DMS53 treated with DMSO at 0.1 percent for 48 hours (cell line): ENCODE data around the gene KCNQ4.

Source experiments
- DNase-seq: peaks from one replicate; lab custom pipeline; 2025; ENCODE audit not compliant: unreplicated experiment; lab: John Stamatoyannopoulos, UW

KCNQ4 gene

GRCh38 chr1:40818264-40818961 lies 34.8 kb downstream of the KCNQ4 start:
- no peak for DNase-seq

DNA sequence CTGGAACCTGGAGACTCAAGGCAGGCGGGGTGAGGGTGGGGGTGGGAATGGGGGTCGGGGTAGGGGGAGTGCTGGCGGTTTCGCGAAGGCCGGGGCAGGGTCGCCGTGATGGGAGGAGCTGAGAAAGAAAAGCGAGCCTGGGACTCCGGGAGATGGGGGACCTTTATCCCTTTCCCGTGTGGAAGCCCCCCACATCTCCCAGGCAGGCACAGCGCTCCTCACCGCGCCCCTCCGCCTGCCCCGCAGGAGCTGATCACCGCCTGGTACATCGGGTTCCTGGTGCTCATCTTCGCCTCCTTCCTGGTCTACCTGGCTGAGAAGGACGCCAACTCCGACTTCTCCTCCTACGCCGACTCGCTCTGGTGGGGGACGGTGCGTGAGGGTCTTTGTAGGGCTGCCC lies 35.5 kb downstream of the KCNQ4 start:
- no peak for DNase-seq

GRCh38 chr1:40820251-40820797 lies 36.7 kb downstream of the KCNQ4 start:
- DNase-seq: no peak

DNA sequence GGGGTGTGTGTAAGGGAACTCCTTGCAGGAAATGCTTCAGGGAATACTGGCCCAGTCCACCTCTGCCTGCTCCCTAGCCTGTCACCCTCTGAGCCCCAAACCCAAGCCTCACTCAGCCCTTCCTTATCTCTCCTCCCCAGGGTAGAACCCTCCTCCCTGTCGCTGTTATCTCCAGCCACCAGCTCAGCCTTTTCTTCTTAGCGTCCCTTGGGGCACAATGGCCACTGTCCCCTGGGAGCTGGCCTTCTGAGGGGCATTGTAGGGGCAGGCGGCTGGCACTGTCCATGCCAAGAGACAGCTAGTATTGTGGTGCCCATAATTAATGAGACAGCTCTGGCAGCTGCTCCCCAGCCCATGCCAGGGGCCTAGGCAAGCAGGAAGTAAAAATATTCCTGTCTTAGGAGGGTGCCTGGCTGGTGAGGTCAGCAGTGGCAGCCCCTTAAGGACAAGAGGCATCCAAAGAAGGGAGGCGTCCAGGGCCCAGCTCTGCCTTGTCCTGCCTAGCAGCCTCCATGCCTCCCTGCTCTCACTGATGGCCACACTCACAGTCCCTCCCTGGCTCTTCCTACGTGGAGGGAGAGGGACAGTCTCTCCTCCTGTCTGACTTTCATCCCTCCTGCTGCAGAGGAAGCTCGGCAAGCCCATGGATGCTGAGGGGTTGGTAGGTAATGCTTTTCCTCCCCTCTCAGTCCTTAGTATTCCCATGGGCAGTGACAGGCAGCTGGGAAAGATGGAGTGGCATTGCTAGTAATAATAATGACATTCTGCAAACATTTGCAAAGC lies 37.5 kb downstream of the KCNQ4 start:
- DNase-seq: no peak

DNA sequence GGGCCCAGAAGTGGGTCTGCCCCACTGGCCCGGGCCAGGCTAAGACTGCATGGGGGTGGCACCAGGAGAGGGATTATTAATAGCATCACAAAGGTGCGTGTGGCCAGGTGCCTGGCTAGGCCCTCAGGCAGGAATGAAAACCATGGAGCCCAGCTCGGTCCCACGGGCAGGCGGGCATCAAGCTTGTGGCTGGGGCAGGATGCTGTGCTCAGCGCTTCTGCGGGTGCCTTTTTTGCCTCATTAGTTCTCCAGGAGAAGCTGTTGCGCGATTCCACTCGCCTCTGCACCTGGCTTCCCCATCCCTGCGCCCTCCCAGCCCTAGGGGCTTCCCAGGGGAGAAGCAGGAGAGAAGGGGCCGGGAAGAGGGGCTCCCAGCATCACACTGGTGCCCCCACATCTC lies 39.3 kb downstream of the KCNQ4 start:
- DNase-seq: no peak

DNA sequence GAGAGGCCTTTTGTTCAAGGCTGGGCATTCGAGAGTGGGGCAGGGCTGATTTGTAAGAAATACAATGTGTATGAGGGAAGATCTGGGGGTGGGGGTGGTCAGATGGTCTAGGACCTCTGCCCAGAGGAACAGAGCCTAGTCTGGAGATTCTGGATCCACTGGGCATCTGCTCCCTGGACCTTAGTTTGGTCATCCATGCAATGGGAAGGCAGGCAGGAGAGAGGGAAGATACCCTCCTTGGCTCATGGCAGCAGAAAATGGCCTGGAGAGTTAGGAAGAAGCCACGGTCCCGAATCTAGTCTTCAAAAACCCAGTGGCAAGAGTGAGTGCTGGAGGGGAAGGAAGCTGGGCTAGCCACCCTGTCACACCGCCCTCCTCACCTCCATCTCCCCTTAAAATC lies 39.8 kb downstream of the KCNQ4 start:
- no peak for DNase-seq

DNA sequence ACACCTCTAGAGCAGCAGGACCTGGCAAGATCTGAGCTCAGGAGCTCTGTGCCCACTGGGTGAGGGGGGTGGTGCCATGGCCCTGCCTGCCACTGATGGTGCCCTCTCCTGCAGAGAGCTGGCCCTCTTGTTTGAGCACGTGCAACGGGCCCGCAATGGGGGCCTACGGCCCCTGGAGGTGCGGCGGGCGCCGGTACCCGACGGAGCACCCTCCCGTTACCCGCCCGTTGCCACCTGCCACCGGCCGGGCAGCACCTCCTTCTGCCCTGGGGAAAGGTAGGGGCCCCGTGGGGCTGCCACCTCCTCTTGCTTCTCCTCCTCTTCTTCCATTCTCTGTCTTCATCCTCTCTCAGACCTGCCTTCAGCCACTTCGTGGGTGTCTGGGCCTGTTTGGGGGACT lies 40.4 kb downstream of the KCNQ4 start:
- no peak for DNase-seq

- no peak for DNase-seq
Observed at GRCh38 chr1:40824591-40825434, 41.2 kb downstream of the KCNQ4 start.

GRCh38 chr1:40825435-40825788 lies 41.8 kb downstream of the KCNQ4 start:
- no peak for DNase-seq

DNA sequence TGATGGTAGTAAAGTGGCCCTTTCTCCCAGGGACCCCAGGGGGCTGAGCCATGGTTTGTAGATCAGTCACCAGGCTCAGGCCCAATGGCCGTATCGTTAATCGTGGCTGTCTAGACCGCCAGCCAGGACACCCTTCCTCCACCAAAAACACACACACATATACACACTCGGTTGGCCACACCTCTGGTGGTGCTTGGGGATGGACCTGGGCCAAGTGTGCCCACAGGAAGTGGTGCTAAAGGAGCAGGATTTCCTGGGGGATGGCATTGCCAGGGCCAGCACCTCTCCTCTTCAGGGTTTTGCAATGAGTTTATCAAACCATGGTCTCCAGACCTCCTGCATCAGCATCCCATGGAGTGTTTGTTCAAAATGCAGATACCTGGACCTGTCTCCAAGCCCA lies 42.4 kb downstream of the KCNQ4 start:
- no peak for DNase-seq

DNA sequence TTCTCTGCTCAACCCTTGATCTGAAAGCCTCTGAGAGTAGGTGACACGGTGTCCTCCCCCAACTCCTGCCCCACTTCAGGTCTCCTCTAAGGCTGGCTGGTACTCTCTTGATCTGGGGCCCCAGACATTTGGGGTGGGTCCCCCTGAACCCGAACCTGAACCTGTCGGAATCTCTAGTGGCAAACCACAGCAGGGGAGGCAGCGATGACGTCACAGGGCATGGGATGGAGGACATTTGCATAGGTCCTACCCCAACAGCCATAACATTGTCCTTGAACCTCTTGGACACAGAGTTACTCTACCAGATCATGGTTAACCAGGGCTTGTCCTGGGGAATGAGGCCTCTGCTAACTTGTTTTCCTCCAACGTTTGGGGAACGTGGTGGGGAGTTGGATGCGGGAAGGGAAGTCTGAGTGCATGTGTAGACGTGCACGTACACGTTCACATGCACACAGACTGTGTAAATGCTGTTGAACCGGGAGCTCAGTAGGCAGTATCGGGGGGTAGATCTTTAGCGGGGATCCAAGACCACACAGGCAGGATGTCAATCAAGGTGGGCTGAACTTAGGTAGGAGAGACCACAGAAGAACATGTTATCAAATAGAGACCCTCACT lies 46.2 kb downstream of the KCNQ4 start:
- DNase-seq: no peak

GRCh38 chr1:40830419-40830943 lies 46.9 kb downstream of the KCNQ4 start:
- DNase-seq: no peak

DNA sequence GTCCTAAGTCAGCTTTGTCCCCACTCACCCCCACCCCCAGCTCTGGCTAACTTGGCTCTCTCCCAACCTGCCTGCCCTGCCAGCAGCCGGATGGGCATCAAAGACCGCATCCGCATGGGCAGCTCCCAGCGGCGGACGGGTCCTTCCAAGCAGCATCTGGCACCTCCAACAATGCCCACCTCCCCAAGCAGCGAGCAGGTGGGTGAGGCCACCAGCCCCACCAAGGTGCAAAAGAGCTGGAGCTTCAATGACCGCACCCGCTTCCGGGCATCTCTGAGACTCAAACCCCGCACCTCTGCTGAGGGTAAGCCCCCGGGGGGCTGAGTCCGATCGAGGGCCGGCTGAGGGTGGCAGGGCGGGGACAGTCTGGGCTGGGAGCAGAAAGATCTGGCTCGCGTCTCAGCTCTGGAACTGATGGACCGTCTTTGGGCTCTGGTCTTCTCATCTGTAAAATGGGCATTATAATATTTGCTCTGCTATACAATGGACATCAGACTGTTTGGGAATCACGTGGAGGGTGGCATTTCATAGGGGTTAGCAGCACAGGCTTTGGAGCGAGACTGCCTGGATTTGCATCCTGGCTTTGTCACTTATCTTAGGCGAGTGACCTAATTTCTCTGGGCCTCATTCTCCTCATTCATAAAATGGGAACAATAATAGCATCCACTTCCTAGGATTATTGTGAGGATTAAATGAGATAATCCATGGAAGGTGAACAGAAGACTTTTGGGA lies 47.6 kb downstream of the KCNQ4 start:
- no peak for DNase-seq

DNA sequence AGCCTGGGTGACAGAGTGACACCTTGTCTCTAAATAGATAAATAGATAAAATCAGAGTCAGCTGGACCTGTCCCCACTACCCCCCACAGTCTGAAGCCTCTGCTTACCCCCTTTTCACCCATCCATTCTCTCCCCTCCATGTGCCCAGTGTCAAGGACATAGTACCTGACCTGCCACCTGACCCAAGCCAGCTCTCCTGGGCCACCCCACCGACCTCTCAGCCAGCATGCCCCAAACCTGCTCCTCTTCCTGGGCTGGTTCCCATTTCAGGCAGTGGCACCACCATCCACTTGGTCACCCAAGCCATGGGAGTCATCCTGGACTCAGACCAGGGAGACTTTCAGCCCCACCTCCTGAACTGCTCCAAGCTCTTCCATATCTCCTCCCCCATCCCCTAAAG lies 50.4 kb downstream of the KCNQ4 start:
- DNase-seq: no peak

DNA sequence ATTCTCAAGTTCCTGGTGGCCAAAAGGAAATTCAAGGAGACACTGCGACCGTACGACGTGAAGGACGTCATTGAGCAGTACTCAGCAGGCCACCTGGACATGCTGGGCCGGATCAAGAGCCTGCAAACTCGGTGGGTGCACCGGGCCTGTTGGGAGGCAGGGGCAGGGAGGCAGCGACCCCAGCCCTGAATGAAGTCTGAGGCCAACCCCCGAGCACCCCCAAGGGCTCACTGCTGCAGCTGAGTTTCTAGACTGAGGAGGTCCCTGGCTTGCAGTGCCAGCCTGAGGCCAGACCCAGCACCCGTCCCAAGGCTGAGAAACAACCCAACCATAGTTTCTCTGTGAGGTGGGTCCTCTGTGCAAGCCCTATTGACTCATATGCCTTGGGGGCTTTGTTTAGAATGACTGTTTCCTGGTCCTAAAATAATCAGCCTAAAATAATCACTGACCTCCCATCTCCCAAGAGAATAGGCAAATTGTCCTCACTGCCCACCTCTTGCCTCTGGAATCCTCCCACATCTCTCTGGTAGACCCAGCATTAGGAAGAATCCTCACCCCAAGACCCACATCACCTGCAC lies 51.5 kb downstream of the KCNQ4 start:
- no peak for DNase-seq

- no peak for DNase-seq
Observed at GRCh38 chr1:40836283-40836682, 52.7 kb downstream of the KCNQ4 start.

GRCh38 chr1:40837601-40838000 lies 54.0 kb downstream of the KCNQ4 start:
- DNase-seq: no peak

GRCh38 chr1:40838045-40838979 lies 54.7 kb downstream of the KCNQ4 start:
- DNase-seq: no peak
